Fibroblast of mammary gland (primary cell): ENCODE data around the gene SSPN.
A peak's percentile ranks its signal among the peaks of the same experiment; 100 is the strongest.

Experiments used
- DNase-seq: peaks from one replicate; pipeline ENCODE4 v3.0.0-alpha.2; 2010; ENCODE audit warnings: low read depth
- H3K4me3 ChIP-seq: 2 replicates; pipeline ENCODE4 v1.5.1; 2011; ENCODE audit warnings: low read depth, mild to moderate bottlenecking, low read length, moderate library complexity; ENCODE audit not compliant: control insufficient read depth
- TF ChIP-seq, protein P1 (sequence below): conservative IDR thresholded peaks from 2 replicates; pipeline ENCODE4 v1.5.1; 2011; ENCODE audit warnings: low read depth, low read length, inconsistent platforms; ENCODE audit not compliant: control insufficient read depth, insufficient read depth

Gene SSPN, protein sequence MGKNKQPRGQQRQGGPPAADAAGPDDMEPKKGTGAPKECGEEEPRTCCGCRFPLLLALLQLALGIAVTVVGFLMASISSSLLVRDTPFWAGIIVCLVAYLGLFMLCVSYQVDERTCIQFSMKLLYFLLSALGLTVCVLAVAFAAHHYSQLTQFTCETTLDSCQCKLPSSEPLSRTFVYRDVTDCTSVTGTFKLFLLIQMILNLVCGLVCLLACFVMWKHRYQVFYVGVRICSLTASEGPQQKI

DNA sequence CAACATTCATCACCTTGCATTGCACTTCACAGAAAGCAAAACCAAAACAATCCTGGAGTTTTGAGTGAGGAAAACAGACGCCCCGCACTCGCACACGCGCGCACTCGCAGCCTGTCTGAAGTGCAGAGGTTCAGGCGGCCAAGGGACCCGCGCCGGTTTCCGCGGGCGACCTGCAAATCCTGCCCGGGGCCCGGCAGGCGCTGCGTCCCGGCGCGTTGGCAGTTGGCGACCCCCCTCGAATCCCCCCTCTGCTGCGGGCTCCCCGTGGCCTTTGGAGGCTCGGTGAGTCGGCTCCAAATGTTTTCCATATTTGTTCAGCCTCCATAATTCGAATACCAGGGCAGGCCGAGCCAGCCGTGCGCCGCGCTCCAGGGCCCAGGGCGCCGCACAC lies at the start of gene SSPN:
Gene SSPN (plus strand): TSS at position 324 of the 391 bp plus-strand sequence. CDS start 100 bp downstream, outside the sequence.
- H3K4me3 ChIP-seq: peak within 1 kb of the TSS; percentile 51
- TF ChIP-seq, protein P1, sequence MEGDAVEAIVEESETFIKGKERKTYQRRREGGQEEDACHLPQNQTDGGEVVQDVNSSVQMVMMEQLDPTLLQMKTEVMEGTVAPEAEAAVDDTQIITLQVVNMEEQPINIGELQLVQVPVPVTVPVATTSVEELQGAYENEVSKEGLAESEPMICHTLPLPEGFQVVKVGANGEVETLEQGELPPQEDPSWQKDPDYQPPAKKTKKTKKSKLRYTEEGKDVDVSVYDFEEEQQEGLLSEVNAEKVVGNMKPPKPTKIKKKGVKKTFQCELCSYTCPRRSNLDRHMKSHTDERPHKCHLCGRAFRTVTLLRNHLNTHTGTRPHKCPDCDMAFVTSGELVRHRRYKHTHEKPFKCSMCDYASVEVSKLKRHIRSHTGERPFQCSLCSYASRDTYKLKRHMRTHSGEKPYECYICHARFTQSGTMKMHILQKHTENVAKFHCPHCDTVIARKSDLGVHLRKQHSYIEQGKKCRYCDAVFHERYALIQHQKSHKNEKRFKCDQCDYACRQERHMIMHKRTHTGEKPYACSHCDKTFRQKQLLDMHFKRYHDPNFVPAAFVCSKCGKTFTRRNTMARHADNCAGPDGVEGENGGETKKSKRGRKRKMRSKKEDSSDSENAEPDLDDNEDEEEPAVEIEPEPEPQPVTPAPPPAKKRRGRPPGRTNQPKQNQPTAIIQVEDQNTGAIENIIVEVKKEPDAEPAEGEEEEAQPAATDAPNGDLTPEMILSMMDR: no peak
- peak; percentile 47 for DNase-seq

DNA sequence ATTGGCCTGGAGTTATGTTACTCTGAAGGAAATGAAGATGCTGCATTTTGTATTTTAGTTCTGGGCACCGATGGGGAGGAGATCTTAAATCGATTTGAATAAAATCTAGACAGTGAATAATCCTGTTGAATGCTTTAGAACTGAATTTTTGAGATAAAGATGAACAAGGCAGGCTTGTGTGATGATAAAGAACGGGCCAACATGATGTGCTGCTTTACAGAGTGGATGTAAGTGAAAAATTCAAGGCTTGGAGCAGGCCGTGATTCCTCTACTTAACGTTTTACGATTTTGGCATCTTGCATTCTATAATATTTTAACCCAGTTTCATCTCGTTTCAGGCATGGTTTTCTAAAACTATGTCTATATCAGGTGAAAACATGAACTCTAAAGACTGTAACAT lies 47.1 kb upstream of the SSPN start:
- no peak overlapping the region for H3K4me3 ChIP-seq
- no peak for DNase-seq

DNA sequence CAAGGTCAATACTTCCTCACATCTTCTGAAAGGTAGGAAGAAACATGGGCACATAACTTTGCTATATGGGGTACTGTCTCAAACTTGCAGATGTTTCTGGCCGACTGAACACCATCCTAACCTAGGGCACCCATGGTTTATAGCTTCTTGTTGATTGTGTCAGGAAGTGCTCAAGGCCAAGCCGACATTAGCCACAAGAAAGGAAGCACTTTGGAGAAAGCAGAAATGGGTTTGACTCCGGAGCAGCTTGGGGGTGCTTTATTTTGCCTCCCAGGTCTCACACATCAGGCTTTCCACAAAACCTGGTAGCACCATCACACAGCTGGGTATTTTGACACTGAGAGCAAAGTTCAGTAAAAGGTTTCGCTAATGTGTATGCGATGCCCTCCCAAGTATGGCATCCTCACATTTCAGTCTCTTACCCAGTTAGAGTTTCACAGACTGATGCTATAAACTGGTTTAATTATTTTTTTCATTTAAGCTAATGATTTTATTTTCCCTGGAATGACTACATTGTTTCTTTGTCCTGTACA lies 45.3 kb upstream of the SSPN start:
- DNase-seq: no peak
- TF ChIP-seq, protein P1: no peak
- no peak overlapping the region for H3K4me3 ChIP-seq

More for the DNA sequence above, 47.1 kb upstream of the SSPN start:
- TF ChIP-seq, protein P1: no peak

DNA sequence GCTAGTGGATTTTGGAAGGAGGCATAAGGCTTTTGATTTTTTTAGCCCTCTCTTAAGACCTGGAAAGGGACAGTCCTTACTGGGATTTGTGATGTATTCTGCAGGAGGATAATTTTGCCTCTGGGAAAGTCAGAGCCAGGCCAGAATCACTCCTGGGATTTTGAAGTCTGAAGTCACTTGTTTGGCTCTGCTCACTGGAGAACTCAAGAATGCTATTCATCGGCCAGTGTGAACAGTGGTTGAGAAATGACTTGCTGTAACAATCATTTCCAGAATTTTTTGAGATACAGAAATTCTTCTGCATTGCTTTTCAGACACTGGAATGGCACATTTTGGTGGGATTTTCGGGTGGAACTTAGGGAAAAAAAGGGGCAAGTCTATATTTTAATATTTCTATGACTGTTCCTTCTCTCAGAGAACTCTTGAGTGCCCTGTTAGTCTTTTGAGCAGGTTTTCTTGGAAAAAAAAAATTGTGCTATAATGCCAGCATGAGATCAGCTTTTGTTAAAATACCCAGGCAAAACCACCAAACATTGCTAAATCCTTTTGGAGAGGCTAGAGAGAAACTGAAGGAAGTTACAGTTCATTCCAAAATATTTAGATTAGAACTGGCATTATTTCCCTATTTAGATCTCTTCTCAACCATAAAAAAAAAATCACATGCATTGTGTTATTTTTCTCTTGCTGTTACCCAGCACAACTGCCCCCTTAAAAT lies 44.5 kb upstream of the SSPN start:
- peak; percentile 77 for DNase-seq
- TF ChIP-seq, protein P1: no peak
- no peak overlapping the region for H3K4me3 ChIP-seq

DNA sequence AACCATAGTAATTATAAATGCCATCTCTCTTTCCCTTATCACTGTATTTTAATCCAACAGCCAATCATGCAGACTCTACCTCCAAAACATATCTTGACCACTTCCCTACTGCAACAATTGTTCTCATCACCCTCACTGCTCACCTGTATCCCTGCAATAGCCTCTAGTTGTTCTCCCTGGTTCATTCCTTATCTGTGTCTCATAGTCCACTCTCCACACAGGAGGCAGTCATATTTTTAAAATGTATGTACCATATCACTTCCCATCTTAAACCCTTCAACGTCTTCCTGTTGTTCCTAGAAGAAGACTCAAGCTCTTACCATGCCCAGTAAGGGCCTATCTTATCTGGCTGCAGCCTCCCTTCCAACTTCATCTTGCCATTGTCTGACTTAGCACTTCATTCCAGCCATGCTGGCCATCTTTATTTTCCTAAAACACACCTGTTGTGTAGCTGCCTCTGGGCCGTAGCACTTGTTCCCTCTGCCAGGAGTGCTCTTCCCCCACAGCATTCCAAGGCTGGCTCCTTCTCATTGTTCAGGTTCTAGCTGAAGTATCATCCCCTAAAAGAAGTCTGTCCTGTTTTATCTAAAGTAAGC lies 42.8 kb upstream of the SSPN start:
- TF ChIP-seq, protein P1: no peak
- no peak overlapping the region for H3K4me3 ChIP-seq
- no peak for DNase-seq

DNA sequence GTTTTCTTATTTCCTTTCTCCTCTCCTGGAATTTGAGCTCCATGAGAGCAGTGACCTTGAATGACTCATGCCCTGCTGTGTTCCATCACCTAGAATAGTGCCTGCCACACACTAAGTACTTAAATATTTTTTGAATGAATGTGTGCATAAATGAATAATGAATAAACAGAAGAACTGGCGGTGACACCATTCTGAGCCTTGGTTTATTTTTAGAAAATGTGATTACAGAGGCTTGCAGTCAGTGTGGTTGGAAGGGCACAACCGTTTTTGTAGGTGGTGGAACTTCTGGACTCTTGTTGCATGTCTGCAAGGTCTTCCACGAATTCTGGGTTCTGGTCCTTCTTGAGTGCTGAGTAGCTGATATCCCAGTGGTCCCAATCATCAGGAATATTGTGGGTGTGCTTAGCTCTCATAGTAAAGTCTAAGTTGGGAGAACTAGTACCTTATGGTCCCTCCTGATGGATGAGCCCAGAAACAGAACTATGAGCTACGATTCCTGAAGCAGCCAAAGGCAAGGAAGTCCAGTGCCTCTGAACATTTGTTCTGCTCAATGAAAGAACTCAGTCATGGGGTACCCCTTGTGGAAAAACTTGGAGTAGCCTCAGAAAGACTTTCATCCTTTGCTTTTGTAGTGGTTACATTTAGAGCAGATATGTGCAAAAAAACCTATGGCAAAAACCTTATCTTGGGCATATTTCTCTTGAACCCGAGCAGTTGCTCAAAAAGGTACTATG lies 41.8 kb upstream of the SSPN start:
- no peak overlapping the region for H3K4me3 ChIP-seq
- peak; percentile 96 for DNase-seq
- TF ChIP-seq, protein P1: peak; percentile 28
